ENCODE results near the gene FGF14.

DNA sequence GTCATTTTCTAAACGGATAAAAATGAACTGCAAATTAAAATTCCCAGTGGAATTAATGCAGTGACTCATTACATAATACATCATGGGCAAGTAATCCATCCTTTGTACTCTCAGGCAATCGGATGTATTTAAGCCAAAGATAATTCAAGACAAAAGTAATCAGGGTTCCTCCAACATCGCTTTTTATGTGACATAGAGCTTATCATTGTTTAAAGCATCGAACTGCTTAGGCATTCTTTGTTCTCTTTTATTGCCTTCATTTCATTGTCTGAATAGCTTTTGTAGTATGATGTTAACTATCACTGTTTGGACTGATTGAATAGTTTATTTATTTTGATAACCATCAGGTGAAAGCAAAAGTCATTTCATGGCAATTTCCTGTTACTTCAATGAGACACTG, 740.0 kb downstream of the FGF14 start:
- TF ChIP-seq POLR2A (IDR thresholded peaks at IDR 0.05), result no peak
- TF ChIP-seq, protein P1, sequence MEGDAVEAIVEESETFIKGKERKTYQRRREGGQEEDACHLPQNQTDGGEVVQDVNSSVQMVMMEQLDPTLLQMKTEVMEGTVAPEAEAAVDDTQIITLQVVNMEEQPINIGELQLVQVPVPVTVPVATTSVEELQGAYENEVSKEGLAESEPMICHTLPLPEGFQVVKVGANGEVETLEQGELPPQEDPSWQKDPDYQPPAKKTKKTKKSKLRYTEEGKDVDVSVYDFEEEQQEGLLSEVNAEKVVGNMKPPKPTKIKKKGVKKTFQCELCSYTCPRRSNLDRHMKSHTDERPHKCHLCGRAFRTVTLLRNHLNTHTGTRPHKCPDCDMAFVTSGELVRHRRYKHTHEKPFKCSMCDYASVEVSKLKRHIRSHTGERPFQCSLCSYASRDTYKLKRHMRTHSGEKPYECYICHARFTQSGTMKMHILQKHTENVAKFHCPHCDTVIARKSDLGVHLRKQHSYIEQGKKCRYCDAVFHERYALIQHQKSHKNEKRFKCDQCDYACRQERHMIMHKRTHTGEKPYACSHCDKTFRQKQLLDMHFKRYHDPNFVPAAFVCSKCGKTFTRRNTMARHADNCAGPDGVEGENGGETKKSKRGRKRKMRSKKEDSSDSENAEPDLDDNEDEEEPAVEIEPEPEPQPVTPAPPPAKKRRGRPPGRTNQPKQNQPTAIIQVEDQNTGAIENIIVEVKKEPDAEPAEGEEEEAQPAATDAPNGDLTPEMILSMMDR (IDR thresholded peaks at IDR 0.05), result no peak
- no peak for TF ChIP-seq POLR2AphosphoS5 (IDR thresholded peaks at IDR 0.05)
